OCI-LY3 (cell line): ENCODE data around the gene XPO6.

Source experiments
- EZH2phosphoT487 ChIP-seq: fragments of 200-600 bp; shearing (Covaris generic); IDR thresholded peaks from 2 replicates; pipeline ENCODE4 v1.6.1; 2018; ENCODE audit warnings: antibody characterized with exemption, mixed run types, low read depth
- TF ChIP-seq, protein P1 (sequence below): fragments of 200-600, 300-600 bp; sonication (generic); IDR thresholded peaks from 2 replicates; pipeline ENCODE4 v1.5.1; 2014; ENCODE audit warnings: antibody characterized with exemption, low read length, low read depth

DNA sequence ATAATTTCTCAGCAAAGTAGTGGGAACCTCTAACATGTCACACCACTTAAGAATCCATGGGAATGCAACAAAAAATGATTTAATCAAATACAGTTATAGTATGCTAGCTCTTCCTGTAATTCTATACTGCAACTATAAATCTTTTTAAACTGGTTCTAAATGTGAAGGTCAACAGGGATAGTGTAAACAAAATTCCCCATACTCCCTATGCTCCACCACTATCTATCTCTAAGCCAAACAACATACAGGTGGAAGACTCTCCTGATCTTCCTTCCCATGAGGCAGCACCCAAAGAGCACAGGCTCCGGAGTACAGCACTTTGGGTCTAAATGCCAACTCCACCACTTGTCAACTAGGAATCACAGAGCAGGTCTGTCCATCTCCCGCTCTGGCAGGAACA, 4.4 kb downstream of the XPO6 start:
- TF ChIP-seq, protein P1, sequence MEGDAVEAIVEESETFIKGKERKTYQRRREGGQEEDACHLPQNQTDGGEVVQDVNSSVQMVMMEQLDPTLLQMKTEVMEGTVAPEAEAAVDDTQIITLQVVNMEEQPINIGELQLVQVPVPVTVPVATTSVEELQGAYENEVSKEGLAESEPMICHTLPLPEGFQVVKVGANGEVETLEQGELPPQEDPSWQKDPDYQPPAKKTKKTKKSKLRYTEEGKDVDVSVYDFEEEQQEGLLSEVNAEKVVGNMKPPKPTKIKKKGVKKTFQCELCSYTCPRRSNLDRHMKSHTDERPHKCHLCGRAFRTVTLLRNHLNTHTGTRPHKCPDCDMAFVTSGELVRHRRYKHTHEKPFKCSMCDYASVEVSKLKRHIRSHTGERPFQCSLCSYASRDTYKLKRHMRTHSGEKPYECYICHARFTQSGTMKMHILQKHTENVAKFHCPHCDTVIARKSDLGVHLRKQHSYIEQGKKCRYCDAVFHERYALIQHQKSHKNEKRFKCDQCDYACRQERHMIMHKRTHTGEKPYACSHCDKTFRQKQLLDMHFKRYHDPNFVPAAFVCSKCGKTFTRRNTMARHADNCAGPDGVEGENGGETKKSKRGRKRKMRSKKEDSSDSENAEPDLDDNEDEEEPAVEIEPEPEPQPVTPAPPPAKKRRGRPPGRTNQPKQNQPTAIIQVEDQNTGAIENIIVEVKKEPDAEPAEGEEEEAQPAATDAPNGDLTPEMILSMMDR: no peak
- no peak for TF ChIP-seq EZH2phosphoT487
